Parathyroid adenoma (tissue), 2 donors: ENCODE results near the gene GDPD5.

Experiments used
- H2AFZ ChIP-seq: fragments of 300-600 bp; sonication (generic); one replicate; pipeline ENCODE4 v1.7.0; 2017; ENCODE audit warnings: antibody characterized with exemption, mild to moderate bottlenecking
- H3K27ac ChIP-seq: fragments of 300-600 bp; sonication (generic); one replicate; pipeline ENCODE4 v1.7.0; 2017
- H3K27me3 ChIP-seq: fragments of 300-600 bp; sonication (generic); one replicate; pipeline ENCODE4 v1.7.0; 2017; ENCODE audit warnings: low read length; ENCODE audit not compliant: control insufficient read depth, insufficient read depth
- H3K36me3 ChIP-seq: fragments of 300-600 bp; sonication (generic); one replicate; pipeline ENCODE4 v1.7.0; 2017; ENCODE audit warnings: low read length; ENCODE audit not compliant: control insufficient read depth, insufficient read depth
- H3K4me1 ChIP-seq: fragments of 300-600 bp; sonication (generic); one replicate; pipeline ENCODE4 v1.7.0; 2017; ENCODE audit warnings: control low read depth
- H3K4me2 ChIP-seq: fragments of 300-600 bp; sonication (generic); one replicate; pipeline ENCODE4 v1.7.0; 2017; ENCODE audit warnings: low read length
- H3K4me3 ChIP-seq: fragments of 300-600 bp; sonication (generic); one replicate; pipeline ENCODE4 v1.7.0; 2017; ENCODE audit warnings: low read depth, low read length
- H3K79me2 ChIP-seq: fragments of 300-600 bp; sonication (generic); one replicate; pipeline ENCODE4 v1.7.0; 2017; ENCODE audit warnings: control low read depth
- H3K9ac ChIP-seq: fragments of 300-600 bp; sonication (generic); one replicate; pipeline ENCODE4 v1.7.0; 2017; ENCODE audit warnings: mild to moderate bottlenecking
- H3K9me3 ChIP-seq: fragments of 300-600 bp; sonication (generic); one replicate; pipeline ENCODE4 v1.7.0; 2017; ENCODE audit warnings: low read length; ENCODE audit not compliant: control insufficient read depth
- CTCF ChIP-seq: fragments of 300-600 bp; sonication (generic); IDR thresholded peaks from one replicate; pipeline ENCODE4 v1.7.0; 2017; ENCODE audit warnings: antibody characterized with exemption, mild to moderate bottlenecking
- donor health status: primary hyperparathyroidism.

Gene GDPD5

GRCh38 chr11:75518204-75518549 lies 7.6 kb downstream of the GDPD5 start:
- no peaks in the 10 kb centered on the region for H3K9me3 ChIP-seq
- no peaks in the 10 kb centered on the region for H3K27me3 ChIP-seq
- H3K4me1 ChIP-seq: no peaks in the 10 kb centered on the region
- no peak overlapping the region for H3K4me2 ChIP-seq
- H2AFZ ChIP-seq: no peak overlapping the region
- H3K79me2 ChIP-seq: no peaks in the 10 kb centered on the region
- H3K36me3 ChIP-seq: no peaks in the 10 kb centered on the region
- H3K27ac ChIP-seq: no peak overlapping the region
- no peak for TF ChIP-seq CTCF
- H3K4me3 ChIP-seq: no peak overlapping the region
- no peak overlapping the region for H3K9ac ChIP-seq

DNA sequence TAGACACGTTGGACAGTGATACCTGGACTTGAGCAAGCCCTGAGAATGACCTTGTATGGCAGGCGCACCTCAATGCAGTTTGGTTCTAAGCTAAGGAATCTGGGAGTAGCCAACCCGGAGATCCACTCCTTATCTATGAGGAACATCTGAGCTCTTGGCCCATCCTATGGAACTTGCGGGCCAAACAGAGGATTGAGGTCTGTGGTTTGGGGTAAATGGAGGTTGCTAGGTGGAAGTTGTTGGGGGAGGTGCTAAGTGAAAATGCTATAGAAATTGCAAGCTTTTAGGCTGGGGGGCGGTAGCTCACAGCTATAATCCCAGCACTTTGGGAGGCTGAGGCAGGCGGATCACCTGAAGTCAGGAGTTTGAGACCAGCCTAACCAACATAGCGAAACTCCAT lies 8.9 kb downstream of the GDPD5 start:
- H2AFZ ChIP-seq: no peak overlapping the region
- no peak overlapping the region for H3K4me3 ChIP-seq
- no peak overlapping the region for H3K4me2 ChIP-seq
- no peaks in the 10 kb centered on the region for H3K9me3 ChIP-seq
- TF ChIP-seq CTCF: no peak
- H3K27me3 ChIP-seq: no peaks in the 10 kb centered on the region
- no peaks in the 10 kb centered on the region for H3K36me3 ChIP-seq
- no peaks in the 10 kb centered on the region for H3K79me2 ChIP-seq
- H3K9ac ChIP-seq: no peak overlapping the region
- H3K4me1 ChIP-seq: no peaks in the 10 kb centered on the region
- no peak overlapping the region for H3K27ac ChIP-seq

- H3K27ac ChIP-seq: no peak overlapping the region
- no peaks in the 10 kb centered on the region for H3K9me3 ChIP-seq
- no peak overlapping the region for H3K4me3 ChIP-seq
- no peaks in the 10 kb centered on the region for H3K4me1 ChIP-seq
- H3K27me3 ChIP-seq: no peaks in the 10 kb centered on the region
- H2AFZ ChIP-seq: no peak overlapping the region
- TF ChIP-seq CTCF: no peak
- H3K4me2 ChIP-seq: no peak overlapping the region
- H3K36me3 ChIP-seq: no peaks in the 10 kb centered on the region
- no peaks in the 10 kb centered on the region for H3K79me2 ChIP-seq
- H3K9ac ChIP-seq: no peak overlapping the region
These were observed 9.6 kb downstream of the GDPD5 start for GRCh38 chr11:75516140-75516539.

DNA sequence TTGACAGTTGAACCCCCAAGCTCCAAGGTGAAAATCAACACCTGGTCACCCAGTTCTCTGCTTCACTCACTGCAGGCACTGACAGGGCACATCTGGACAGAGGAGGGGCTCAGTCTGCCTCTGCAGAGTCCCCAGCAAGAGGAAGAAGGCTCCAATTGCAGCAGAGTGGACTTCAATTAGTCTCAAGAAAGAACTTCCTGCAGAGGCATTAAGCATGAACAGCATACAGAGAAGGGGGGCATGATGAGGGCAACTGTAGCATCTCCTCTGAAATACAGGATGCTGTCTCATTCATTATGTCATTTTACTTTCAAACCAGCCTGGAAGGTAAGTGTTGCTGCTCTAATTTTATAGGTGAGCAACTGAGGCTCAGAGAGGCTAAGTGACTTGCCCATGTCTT lies 11.1 kb downstream of the GDPD5 start:
- Histone ChIP-seq H2AFZ (no peak overlapping the region), H3K4me3 (no peak overlapping the region), H3K27ac (no peak overlapping the region), H3K4me1 (no peaks in the 10 kb centered on the region), H3K4me2 (no peak overlapping the region), H3K79me2 (no peaks in the 10 kb centered on the region), H3K9ac (no peak overlapping the region), H3K36me3 (no peaks in the 10 kb centered on the region), H3K9me3 (no peaks in the 10 kb centered on the region), H3K27me3 (no peaks in the 10 kb centered on the region)
- TF ChIP-seq CTCF: no peak

GRCh38 chr11:75513250-75513649 lies 12.5 kb downstream of the GDPD5 start:
- H3K36me3 ChIP-seq: no peaks in the 10 kb centered on the region
- no peak overlapping the region for H3K4me3 ChIP-seq
- H2AFZ ChIP-seq: no peak overlapping the region
- no peak overlapping the region for H3K4me2 ChIP-seq
- H3K27me3 ChIP-seq: no peaks in the 10 kb centered on the region
- no peaks in the 10 kb centered on the region for H3K79me2 ChIP-seq
- H3K27ac ChIP-seq: no peak overlapping the region
- no peaks in the 10 kb centered on the region for H3K9me3 ChIP-seq
- no peak overlapping the region for H3K9ac ChIP-seq
- H3K4me1 ChIP-seq: no peaks in the 10 kb centered on the region
- no peak for TF ChIP-seq CTCF
